Neural cell (in vitro differentiated cells): Measurements from ENCODE around the gene INMT. TPM values are rescaled to one million over a fixed set of nuclear protein-coding genes. Genes with fewer than 3 reads are reported as not detected.

ENCODE experiments used
- H2AFZ ChIP-seq: fragments of 200-600, 300-800 bp; sonication (generic), shearing (Covaris generic); 2 replicates; pipeline ENCODE4 v1.6.0; 2014; ENCODE audit warnings: low read depth, mild to moderate bottlenecking, antibody characterized with exemption, low read length, moderate library complexity
- H3F3A ChIP-seq: fragments of 200-600 bp; shearing (Covaris generic); 2 replicates; pipeline ENCODE4 v1.6.1; 2016; ENCODE audit warnings: mild to moderate bottlenecking, moderate library complexity, mixed read lengths, antibody characterized with exemption, low read length; ENCODE audit not compliant: insufficient read depth, poor library complexity, severe bottlenecking
- H3K27ac ChIP-seq: fragments of 200-600, 300-800 bp; sonication (generic), shearing (Covaris generic); 2 replicates; pipeline ENCODE4 v1.5.1; 2014; ENCODE audit warnings: mild to moderate bottlenecking, low read length, moderate library complexity
- H3K27me3 ChIP-seq: fragments of 300-800, 200-600 bp; sonication (generic), shearing (Covaris generic); 2 replicates; pipeline ENCODE4 v1.6.0; 2014; ENCODE audit warnings: mild to moderate bottlenecking, low read depth, low read length, moderate library complexity; ENCODE audit not compliant: insufficient read depth
- H3K36me3 ChIP-seq: fragments of 300-800, 200-600 bp; sonication (generic), shearing (Covaris generic); 2 replicates; pipeline ENCODE4 v1.5.1; 2014; ENCODE audit warnings: mild to moderate bottlenecking, antibody characterized with exemption, low read length, moderate library complexity; ENCODE audit not compliant: insufficient read depth
- H3K4me2 ChIP-seq: fragments of 300-800, 200-600 bp; sonication (generic), shearing (Covaris generic); 2 replicates; pipeline ENCODE4 v1.6.0; 2014; ENCODE audit warnings: mild to moderate bottlenecking, low read length
- H3K4me3 ChIP-seq: fragments of 300-800, 200-600 bp; sonication (generic), shearing (Covaris generic); 2 replicates; pipeline ENCODE4 v1.5.1; 2014; ENCODE audit warnings: mild to moderate bottlenecking, low read length, moderate library complexity
- H3K79me2 ChIP-seq: fragments of 200-600 bp; shearing (Covaris generic); replicated peaks from 2 replicates; pipeline ENCODE4 v1.6.0; 2014; ENCODE audit warnings: mild to moderate bottlenecking, low read length, moderate library complexity; ENCODE audit not compliant: insufficient read depth
- H3K9ac ChIP-seq: fragments of 300-800, 200-600 bp; sonication (generic), shearing (Covaris generic); 2 replicates; pipeline ENCODE4 v1.6.1; 2016; ENCODE audit warnings: mild to moderate bottlenecking, low read length, mixed read lengths
- H3K9me2 ChIP-seq: fragments of 200-600 bp; shearing (Covaris generic); 2 replicates; pipeline ENCODE4 v1.6.1; 2016; ENCODE audit warnings: mild to moderate bottlenecking, low read length, mixed read lengths; ENCODE audit not compliant: insufficient read depth
- H3K9me3 ChIP-seq: fragments of 200-600, 300-800 bp; sonication (generic), shearing (Covaris generic); 2 replicates; pipeline ENCODE4 v1.6.1; 2016; ENCODE audit warnings: mild to moderate bottlenecking, mixed run types, low read length, moderate library complexity, mixed read lengths
- H4K20me1 ChIP-seq: fragments of 200-600 bp; shearing (Covaris generic); 2 replicates; pipeline ENCODE4 v1.6.1; 2016; ENCODE audit warnings: mild to moderate bottlenecking, mixed run types; ENCODE audit not compliant: insufficient read depth
- EP300 ChIP-seq: fragments of 450-650 bp; conservative IDR thresholded peaks from 2 replicates; pipeline ENCODE4 v1.6.1; 2014; ENCODE audit warnings: antibody characterized with exemption, mild to moderate bottlenecking, moderate library complexity; ENCODE audit not compliant: poor library complexity, severe bottlenecking
- EZH2 ChIP-seq: fragments of 200-600, 300-800 bp; shearing (Covaris generic), sonication (generic); IDR thresholded peaks from 2 replicates; pipeline ENCODE4 v1.6.1; 2014; ENCODE audit warnings: antibody characterized with exemption, low read length, borderline replicate concordance, mild to moderate bottlenecking; ENCODE audit not compliant: insufficient read depth, poor library complexity, severe bottlenecking
- MXI1 ChIP-seq: fragments of 450-650 bp; conservative IDR thresholded peaks from 2 replicates; pipeline ENCODE4 v1.6.1; 2014; ENCODE audit warnings: antibody characterized with exemption, mild to moderate bottlenecking; ENCODE audit not compliant: poor library complexity, severe bottlenecking
- RAD21 ChIP-seq: fragments of 450-650 bp; conservative IDR thresholded peaks from 2 replicates; pipeline ENCODE4 v1.6.1; 2014; ENCODE audit warnings: antibody characterized with exemption, mild to moderate bottlenecking, moderate library complexity
- REST ChIP-seq: IDR thresholded peaks from 2 replicates; pipeline ENCODE4 v1.6.1; 2012; ENCODE audit warnings: borderline replicate concordance
- SMC3 ChIP-seq: fragments of 450-650 bp; conservative IDR thresholded peaks from 2 replicates; pipeline ENCODE4 v1.6.1; 2014; ENCODE audit warnings: antibody characterized with exemption, mild to moderate bottlenecking, moderate library complexity; ENCODE audit not compliant: poor library complexity
- TAF1 ChIP-seq: IDR thresholded peaks from 2 replicates; pipeline ENCODE4 v1.6.1; 2012; ENCODE audit warnings: low read depth
- polyA plus RNA-seq: library from polyadenylated mRNA; depleted of rRNA; stranded (reverse); fragments of >200 nt; gene quantifications from 2 replicates; pipeline ENCODE4 v1.2.3, GENCODE V29; 2014
- TF ChIP-seq, protein P1 (sequence below): fragments of 450-650 bp; IDR thresholded peaks from 2 replicates; pipeline ENCODE4 v1.5.1; 2014; ENCODE audit warnings: antibody characterized with exemption, mild to moderate bottlenecking, moderate library complexity; ENCODE audit not compliant: poor library complexity, severe bottlenecking

INMT gene
- polyA plus RNA-seq, 1 donor from 2014 or later, result 0.66 TPM

DNA sequence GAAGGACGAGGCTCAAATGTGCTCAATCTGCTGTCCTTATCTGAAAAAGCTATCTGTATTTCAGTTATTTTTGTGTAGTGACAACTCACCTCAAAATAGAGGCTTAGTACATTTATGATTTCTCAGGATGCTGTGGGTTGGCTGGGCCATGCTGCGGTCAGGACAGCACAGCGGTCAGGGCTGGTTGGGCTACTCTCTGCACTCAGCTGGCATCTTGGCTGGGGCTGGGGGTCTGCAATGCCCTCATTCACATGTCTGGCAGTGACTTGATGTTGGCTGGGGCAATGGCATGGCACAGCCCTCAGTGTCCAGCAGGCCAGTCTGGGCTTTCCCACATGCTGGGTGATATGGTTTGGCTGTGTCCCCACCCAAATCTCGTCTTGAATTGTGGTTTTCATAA, 15.6 kb upstream of the INMT start:
- Histone ChIP-seq H3K36me3 (no peaks in the 10 kb centered on the region), H3K4me2 (no peak overlapping the region), H3F3A (no peaks in the 10 kb centered on the region), H3K9me3 (no peaks in the 10 kb centered on the region), H3K4me3 (no peak overlapping the region), H3K27me3 (no peaks in the 10 kb centered on the region), H3K27ac (no peak overlapping the region), H3K79me2 (no peaks in the 10 kb centered on the region), H3K9ac (no peak overlapping the region), H4K20me1 (no peaks in the 10 kb centered on the region), H3K9me2 (no peaks in the 10 kb centered on the region), H2AFZ (no peak overlapping the region)
- TF ChIP-seq EP300 (no peak), TAF1 (no peak), SMC3 (no peak), RAD21 (no peak)

DNA sequence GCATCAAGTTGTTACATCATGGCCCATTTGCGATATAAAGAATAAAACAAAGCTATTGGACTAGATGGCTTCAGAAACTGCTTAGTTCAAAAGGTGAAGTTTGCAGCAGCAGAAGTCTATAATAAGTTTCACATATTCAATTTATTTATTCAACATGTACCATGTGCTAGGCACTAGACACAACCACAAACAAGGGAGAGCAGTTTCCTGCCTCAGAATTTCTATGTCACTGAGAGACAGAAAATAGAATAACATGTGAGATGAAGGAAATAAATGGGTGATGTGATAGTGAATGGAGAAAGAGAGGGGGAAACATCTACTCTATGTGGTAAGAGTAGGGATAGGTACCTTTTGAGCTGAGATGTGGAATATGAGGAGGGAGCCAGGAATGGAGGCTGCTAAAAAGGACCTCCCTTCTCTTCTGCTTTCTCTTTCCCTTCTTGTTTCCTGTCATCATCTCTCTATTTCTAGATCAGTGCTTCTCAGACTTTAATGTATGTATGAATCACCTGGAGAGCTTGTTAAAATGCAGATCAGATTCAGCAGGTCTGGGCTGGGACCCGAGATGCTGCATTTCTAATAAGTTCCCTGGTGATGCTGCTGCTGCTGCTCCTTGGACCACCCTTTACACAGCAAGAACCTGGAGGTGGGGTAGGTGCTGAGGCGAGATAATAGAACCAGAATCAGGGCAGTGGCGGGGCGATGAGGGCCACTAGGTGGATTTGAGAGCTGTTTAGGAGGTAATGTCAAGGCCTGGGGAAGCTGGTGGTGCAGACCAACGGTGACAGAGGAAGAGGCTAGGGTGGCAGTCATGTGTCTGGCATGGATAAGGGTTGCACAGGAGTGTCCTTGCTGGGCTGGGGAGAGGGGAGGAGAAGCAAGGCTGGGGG, 13.7 kb upstream of the INMT start:
- no peaks in the 10 kb centered on the region for H3K36me3 ChIP-seq
- H3K9ac ChIP-seq, result no peak overlapping the region
- H3K79me2 ChIP-seq, result no peaks in the 10 kb centered on the region
- H3K4me2 ChIP-seq, result no peak overlapping the region
- H3K9me3 ChIP-seq, result no peaks in the 10 kb centered on the region
- no peaks in the 10 kb centered on the region for H3F3A ChIP-seq
- H3K27me3 ChIP-seq, result no peaks in the 10 kb centered on the region
- H3K9me2 ChIP-seq, result no peaks in the 10 kb centered on the region
- H4K20me1 ChIP-seq, result no peaks in the 10 kb centered on the region
- no peak overlapping the region for H2AFZ ChIP-seq
- H3K27ac ChIP-seq, result no peak overlapping the region
- TF ChIP-seq MXI1 (no peak), REST (no peak), RAD21 (no peak), EP300 (no peak), SMC3 (no peak), TAF1 (no peak), EZH2 (no peak)
- TF ChIP-seq, protein P1, sequence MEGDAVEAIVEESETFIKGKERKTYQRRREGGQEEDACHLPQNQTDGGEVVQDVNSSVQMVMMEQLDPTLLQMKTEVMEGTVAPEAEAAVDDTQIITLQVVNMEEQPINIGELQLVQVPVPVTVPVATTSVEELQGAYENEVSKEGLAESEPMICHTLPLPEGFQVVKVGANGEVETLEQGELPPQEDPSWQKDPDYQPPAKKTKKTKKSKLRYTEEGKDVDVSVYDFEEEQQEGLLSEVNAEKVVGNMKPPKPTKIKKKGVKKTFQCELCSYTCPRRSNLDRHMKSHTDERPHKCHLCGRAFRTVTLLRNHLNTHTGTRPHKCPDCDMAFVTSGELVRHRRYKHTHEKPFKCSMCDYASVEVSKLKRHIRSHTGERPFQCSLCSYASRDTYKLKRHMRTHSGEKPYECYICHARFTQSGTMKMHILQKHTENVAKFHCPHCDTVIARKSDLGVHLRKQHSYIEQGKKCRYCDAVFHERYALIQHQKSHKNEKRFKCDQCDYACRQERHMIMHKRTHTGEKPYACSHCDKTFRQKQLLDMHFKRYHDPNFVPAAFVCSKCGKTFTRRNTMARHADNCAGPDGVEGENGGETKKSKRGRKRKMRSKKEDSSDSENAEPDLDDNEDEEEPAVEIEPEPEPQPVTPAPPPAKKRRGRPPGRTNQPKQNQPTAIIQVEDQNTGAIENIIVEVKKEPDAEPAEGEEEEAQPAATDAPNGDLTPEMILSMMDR, result no peak
- H3K4me3 ChIP-seq, result no peak overlapping the region
